GM23338 (cell line): ENCODE measurements around the gene CRMP1.

ENCODE experiments used
- CREB1 ChIP-seq: fragments of 250-450 bp; sonication (Bioruptor Pico); IDR thresholded peaks from 2 replicates; pipeline ENCODE4 v1.5.0; 2020; ENCODE audit warnings: low read depth, mild to moderate bottlenecking, moderate library complexity
- CTCF ChIP-seq, 2 experiments: fragments of 200-600 bp in 1 of 2; sonication (generic) in 1 of 2; conservative IDR thresholded peaks; 2 replicates each; pipeline versions ENCODE4 v1.5.1 to v1.6.1; 2016 to 2017; ENCODE audit warnings: antibody characterized with exemption in 2 of 2, low read depth in 2 of 2, mild to moderate bottlenecking in 2 of 2, moderate library complexity in 1 of 2
- ETS1 ChIP-seq: IDR thresholded peaks from 2 replicates; pipeline ENCODE4 v1.6.1; 2016; ENCODE audit warnings: antibody characterized with exemption
- EZH2 ChIP-seq: fragments of 200-600 bp; sonication (generic); IDR thresholded peaks from one replicate; pipeline ENCODE4 v1.8.0; 2017; ENCODE audit warnings: antibody characterized with exemption, mild to moderate bottlenecking, low read depth; ENCODE audit not compliant: unreplicated experiment
- EZH2phosphoT487 ChIP-seq: fragments of 200-600 bp; sonication (generic); IDR thresholded peaks from one replicate; pipeline ENCODE4 v1.8.1; 2018; ENCODE audit warnings: antibody characterized with exemption; ENCODE audit not compliant: unreplicated experiment
- JUNB ChIP-seq: IDR thresholded peaks from one replicate; pipeline ENCODE4 v1.6.1; 2016; ENCODE audit warnings: antibody characterized with exemption; ENCODE audit not compliant: unreplicated experiment
- POLR2AphosphoS5 ChIP-seq: IDR thresholded peaks from 2 replicates; pipeline ENCODE4 v1.6.1; 2016; ENCODE audit warnings: antibody characterized with exemption, low read depth
- ZNF114 ChIP-seq: fragments of 250-450 bp; sonication (Bioruptor Pico); IDR thresholded peaks from 2 replicates; pipeline ENCODE4 v1.5.0; 2020; ENCODE audit warnings: mild to moderate bottlenecking, moderate library complexity
- TF ChIP-seq, protein P1 (sequence below): IDR thresholded peaks from one replicate; pipeline ENCODE4 v1.6.1; 2018; ENCODE audit warnings: antibody characterized with exemption; ENCODE audit not compliant: unreplicated experiment

GRCh38 chr4:5785806-5786680 lies 106.8 kb downstream of the CRMP1 start:
- TF ChIP-seq CREB1 (CRISPR knock-in tag) (no peak), CTCF (conservative IDR thresholded peaks at IDR 0.05; ENCODE audit: low read depth in 2 of 2) (no peak), JUNB (no peak), EZH2phosphoT487 (no peak), EZH2 (no peak), POLR2AphosphoS5 (no peak), ZNF114 (no peak), ETS1 (no peak)
- TF ChIP-seq, protein P1, sequence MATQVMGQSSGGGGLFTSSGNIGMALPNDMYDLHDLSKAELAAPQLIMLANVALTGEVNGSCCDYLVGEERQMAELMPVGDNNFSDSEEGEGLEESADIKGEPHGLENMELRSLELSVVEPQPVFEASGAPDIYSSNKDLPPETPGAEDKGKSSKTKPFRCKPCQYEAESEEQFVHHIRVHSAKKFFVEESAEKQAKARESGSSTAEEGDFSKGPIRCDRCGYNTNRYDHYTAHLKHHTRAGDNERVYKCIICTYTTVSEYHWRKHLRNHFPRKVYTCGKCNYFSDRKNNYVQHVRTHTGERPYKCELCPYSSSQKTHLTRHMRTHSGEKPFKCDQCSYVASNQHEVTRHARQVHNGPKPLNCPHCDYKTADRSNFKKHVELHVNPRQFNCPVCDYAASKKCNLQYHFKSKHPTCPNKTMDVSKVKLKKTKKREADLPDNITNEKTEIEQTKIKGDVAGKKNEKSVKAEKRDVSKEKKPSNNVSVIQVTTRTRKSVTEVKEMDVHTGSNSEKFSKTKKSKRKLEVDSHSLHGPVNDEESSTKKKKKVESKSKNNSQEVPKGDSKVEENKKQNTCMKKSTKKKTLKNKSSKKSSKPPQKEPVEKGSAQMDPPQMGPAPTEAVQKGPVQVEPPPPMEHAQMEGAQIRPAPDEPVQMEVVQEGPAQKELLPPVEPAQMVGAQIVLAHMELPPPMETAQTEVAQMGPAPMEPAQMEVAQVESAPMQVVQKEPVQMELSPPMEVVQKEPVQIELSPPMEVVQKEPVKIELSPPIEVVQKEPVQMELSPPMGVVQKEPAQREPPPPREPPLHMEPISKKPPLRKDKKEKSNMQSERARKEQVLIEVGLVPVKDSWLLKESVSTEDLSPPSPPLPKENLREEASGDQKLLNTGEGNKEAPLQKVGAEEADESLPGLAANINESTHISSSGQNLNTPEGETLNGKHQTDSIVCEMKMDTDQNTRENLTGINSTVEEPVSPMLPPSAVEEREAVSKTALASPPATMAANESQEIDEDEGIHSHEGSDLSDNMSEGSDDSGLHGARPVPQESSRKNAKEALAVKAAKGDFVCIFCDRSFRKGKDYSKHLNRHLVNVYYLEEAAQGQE: no peak
